Lung (tissue), 16 donors: Measurements from ENCODE around the gene SPEF1. TPM values are rescaled to one million over a fixed set of nuclear protein-coding genes. Genes with fewer than 3 reads are reported as not detected.
A peak's percentile ranks its signal among the peaks of the same experiment; 100 is the strongest.
"Not testable (repeated sequence)": the region's sequence is repeated elsewhere in the genome, so short reads cannot be mapped to it uniquely, and the experiment has no call there.

Experiments
- ATAC-seq: fragments of 200-7000 bp; cut with Tn5 transposase; one replicate; pipeline ENCODE4 v1.9.1; 2020; ENCODE audit warnings: moderate number of reproducible peaks; ENCODE audit not compliant: insufficient read depth, low FRiP score
- DNase-seq, 3 donors: peaks; one replicate each; pipeline ENCODE4 v3.0.0-alpha.2; 2013 to 2017
- H3K27ac ChIP-seq, 2 donors: one replicate each; pipeline ENCODE4 v1.5.1; 2013; ENCODE audit warnings: mild to moderate bottlenecking in 2 of 2, moderate library complexity in 2 of 2, control low read depth in 1 of 2, inconsistent platforms in 1 of 2, low read depth in 1 of 2, low read length in 1 of 2
- H3K27me3 ChIP-seq, 3 donors: one replicate each; pipeline ENCODE4 v1.5.1; 2013; ENCODE audit warnings: low read length in 2 of 3; ENCODE audit not compliant: control insufficient read depth in 3 of 3, insufficient read depth in 3 of 3
- H3K36me3 ChIP-seq, 4 donors: one replicate each; pipeline ENCODE4 v1.5.1; 2013; ENCODE audit warnings: low read length in 4 of 4, mild to moderate bottlenecking in 1 of 4, moderate library complexity in 1 of 4; ENCODE audit not compliant: control insufficient read depth in 4 of 4, insufficient read depth in 4 of 4
- H3K4me1 ChIP-seq, 5 donors: one replicate each; pipeline ENCODE4 v1.5.1; 2013; ENCODE audit warnings: low read length in 5 of 5, mild to moderate bottlenecking in 2 of 5, moderate library complexity in 1 of 5; ENCODE audit not compliant: control insufficient read depth in 5 of 5, insufficient read depth in 5 of 5
- H3K4me3 ChIP-seq: one replicate; pipeline ENCODE4 v1.5.1; 2013; ENCODE audit warnings: mild to moderate bottlenecking, control low read depth, moderate library complexity
- H3K9ac ChIP-seq, 2 donors: one replicate each; pipeline ENCODE4 v1.5.1; 2013; ENCODE audit warnings: low read length in 2 of 2, control low read depth in 1 of 2; ENCODE audit not compliant: insufficient read depth in 1 of 2
- H3K9me3 ChIP-seq, 4 donors: one replicate each; pipeline ENCODE4 v1.5.1; 2013; ENCODE audit warnings: low read length in 3 of 4, mild to moderate bottlenecking in 1 of 4, moderate library complexity in 1 of 4; ENCODE audit not compliant: control insufficient read depth in 4 of 4, insufficient read depth in 3 of 4
- CTCF ChIP-seq: IDR thresholded peaks from 2 replicates; pipeline ENCODE4 v1.5.1; 2012; ENCODE audit warnings: mild to moderate bottlenecking; ENCODE audit errors: control extremely low read depth, extremely low read depth
- WGBS, 2 donors: extraction: QIAGEN DNeasy Blood & Tissue Kit; methylation state at CpG; one replicate each; pipeline ENCODE4 v1.1.7; 2013; 5-methylcytosine and 5-hydroxymethylcytosine counted together
- long read RNA-seq, 5 donors: transcript quantifications; one replicate each; lab custom pipeline, GENCODE V29; 2026
- polyA plus RNA-seq, 2 donors: library from polyadenylated mRNA; stranded (reverse); fragments of 200-250 nt; gene quantifications; one replicate each; pipeline ENCODE4 v1.2.1, GENCODE V29; 2013
- total RNA-seq, 2 donors: library from RNA; depleted of rRNA in 1 of 2; stranded (reverse); fragments of >200 nt in 1 of 2; gene quantifications; one replicate each; pipeline ENCODE4 v1.2.1, GENCODE V29; 2014 to 2021
- donor health status: control.
- donor health status: control.
- donor health status: Bipolar disorder and iron deficiency.
- donor health status: healthy.
- donor health status: DM: yes; HTN: yes; CAD: no.

Gene SPEF1, protein sequence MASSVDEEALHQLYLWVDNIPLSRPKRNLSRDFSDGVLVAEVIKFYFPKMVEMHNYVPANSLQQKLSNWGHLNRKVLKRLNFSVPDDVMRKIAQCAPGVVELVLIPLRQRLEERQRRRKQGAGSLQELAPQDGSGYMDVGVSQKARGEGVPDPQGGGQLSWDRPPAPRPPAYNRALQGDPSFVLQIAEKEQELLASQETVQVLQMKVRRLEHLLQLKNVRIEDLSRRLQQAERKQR
- total RNA-seq (10 to 100 TPM; 11.7 to 15.5 TPM), polyA plus RNA-seq (10 to 100 TPM in 1 of 2 donors, 1 to 10 TPM in 1; 9.6 to 11.9 TPM)
- long read RNA-seq, donor 1, partial matches to known transcripts: 0 of 3 reads
- long read RNA-seq, donor 1, other reads (novel, unspliced or antisense): 0 of 3 reads
- long read RNA-seq, donor 2, partial matches to known transcripts: 0 of 2 reads
- long read RNA-seq, donor 2, other reads (novel, unspliced or antisense): 0 of 2 reads
- long read RNA-seq, donor 3, partial matches to known transcripts: 0 of 1 reads
- long read RNA-seq, donor 3, other reads (novel, unspliced or antisense): 0 of 1 reads
- long read RNA-seq, donor 4: 0 reads
- long read RNA-seq, donor 5, partial matches to known transcripts: 20 of 28 reads
- long read RNA-seq, donor 5, other reads (novel, unspliced or antisense): 8 of 28 reads

GRCh38 chr20:3781153-3781910 lies at the start of gene SPEF1:
SPEF1 (minus strand) TSS chr20:3781448; CDS start chr20:3781287, 161 bp downstream.
- Histone ChIP-seq H3K9ac (no peak within 1 kb of the TSS), H3K4me1 (peaks cover 13 to 53% (median 29%) of the 10 kb centered on the region in 5 donors)

GRCh38 chr20:3829891-3830290 lies 48.6 kb upstream of the SPEF1 start:
- H3K4me3 ChIP-seq, DNase-seq, H3K9ac ChIP-seq, H3K27ac ChIP-seq, H3K4me1 ChIP-seq, ATAC-seq, H3K9me3 ChIP-seq, H3K27me3 ChIP-seq: not testable (repeated sequence)
- 73 to 93% methylated on average over 5 of the region's 5 CpGs for WGBS, 2 donors
- peaks cover 0 to 18% (median 8%) of the 10 kb centered on the region in 4 donors for H3K36me3 ChIP-seq

More at GRCh38 chr20:3781153-3781910, at the start of gene SPEF1:
- peaks cover 0 to 12% (median 8%) of the 10 kb centered on the region in 4 donors for H3K36me3 ChIP-seq
- 12 to 16% methylated on average over 28 of the region's 28 CpGs for WGBS, 2 donors
- peaks cover 0 to 26% (median 24%) of the 10 kb centered on the region in 3 donors for H3K27me3 ChIP-seq
- DNase-seq: peak; percentile 90 to 97 (median 97)
- no peaks in the 10 kb centered on the region for H3K9me3 ChIP-seq
- H3K27ac ChIP-seq: peak within 1 kb of the TSS in 1 of 2 donors; percentile 68
- no peak for TF ChIP-seq CTCF
- peak; percentile 60 for ATAC-seq
- H3K4me3 ChIP-seq: no peak within 1 kb of the TSS

DNA sequence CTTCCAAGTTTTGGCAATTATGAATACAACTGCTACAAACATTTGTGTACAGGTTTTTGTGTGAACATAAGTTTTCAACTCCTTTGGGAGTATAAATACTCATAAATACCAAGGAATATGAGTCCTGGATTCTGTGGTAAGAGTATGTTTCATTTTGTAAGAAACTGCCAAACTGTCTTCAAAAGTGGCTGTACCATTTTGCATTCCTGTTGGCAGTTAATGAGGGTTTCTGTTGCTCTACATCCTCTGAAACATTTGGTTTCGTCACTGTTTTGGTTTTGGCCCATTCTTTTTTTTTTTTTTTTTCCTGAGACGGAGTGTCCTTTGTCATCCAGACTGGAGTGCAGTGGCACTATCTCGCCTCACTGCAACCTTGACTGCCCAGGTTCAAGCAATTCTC lies 47.5 kb upstream of the SPEF1 start:
- Histone ChIP-seq H3K9ac (no peak overlapping the region), H3K27ac (no peak overlapping the region), H3K4me1 (no peaks in the 10 kb centered on the region), H3K27me3 (no peaks in the 10 kb centered on the region), H3K4me3 (no peak overlapping the region), H3K9me3 (no peaks in the 10 kb centered on the region), H3K36me3 (peaks cover under 1 to 28% (median 12%) of the 10 kb centered on the region in 4 donors)
- DNase-seq (no peak), ATAC-seq (no peak)
- WGBS, 2 donors: 59 to 72% methylated on average over 3 of the region's 3 CpGs
- no peak for TF ChIP-seq CTCF
